ENCODE data around the gene PYCR2.
"Not testable (repeated sequence)": the region's sequence is repeated elsewhere in the genome, so short reads cannot be mapped to it uniquely, and the experiment has no call there.

PYCR2 gene

GRCh38 chr1:225937048-225937968 is 13.3 kb upstream of the PYCR2 start:
- no peak overlapping the region for H3K9ac ChIP-seq (ENCODE audit: low read depth, low read length)
- H3K9me3 ChIP-seq (ENCODE audit: control insufficient read depth, insufficient read depth, low read length), result no peaks in the 10 kb centered on the region
- peaks cover 16% of the 10 kb centered on the region for H3K4me1 ChIP-seq (ENCODE audit: insufficient read depth, low read length)
- H3K36me3 ChIP-seq (ENCODE audit: insufficient read depth, low read length), result no peaks in the 10 kb centered on the region

GRCh38 chr1:225936523-225936922 is 12.5 kb upstream of the PYCR2 start:
- H3K4me1 ChIP-seq (ENCODE audit: insufficient read depth, low read length), result peaks cover 10% of the 10 kb centered on the region
- no peak overlapping the region for H3K9ac ChIP-seq (ENCODE audit: low read depth, low read length)
- no peaks in the 10 kb centered on the region for H3K36me3 ChIP-seq (ENCODE audit: insufficient read depth, low read length)
- no peaks in the 10 kb centered on the region for H3K9me3 ChIP-seq (ENCODE audit: control insufficient read depth, insufficient read depth, low read length)

- not testable (repeated sequence) for H3K4me1 ChIP-seq (ENCODE audit: insufficient read depth, low read length); H3K9me3 ChIP-seq (ENCODE audit: control insufficient read depth, insufficient read depth, low read length); H3K36me3 ChIP-seq (ENCODE audit: insufficient read depth, low read length); H3K9ac ChIP-seq (ENCODE audit: low read depth, low read length)
Measured at GRCh38 chr1:225936086-225936485, 12.0 kb upstream of the PYCR2 start.

GRCh38 chr1:225934711-225935110 is 10.7 kb upstream of the PYCR2 start:
- no peaks in the 10 kb centered on the region for H3K9me3 ChIP-seq (ENCODE audit: control insufficient read depth, insufficient read depth, low read length)
- no peaks in the 10 kb centered on the region for H3K36me3 ChIP-seq (ENCODE audit: insufficient read depth, low read length)
- no peaks in the 10 kb centered on the region; the same call in 1 of the 2 replicates for H3K4me1 ChIP-seq (ENCODE audit: insufficient read depth, low read length)
- no peak overlapping the region for H3K9ac ChIP-seq (ENCODE audit: low read depth, low read length)

DNA sequence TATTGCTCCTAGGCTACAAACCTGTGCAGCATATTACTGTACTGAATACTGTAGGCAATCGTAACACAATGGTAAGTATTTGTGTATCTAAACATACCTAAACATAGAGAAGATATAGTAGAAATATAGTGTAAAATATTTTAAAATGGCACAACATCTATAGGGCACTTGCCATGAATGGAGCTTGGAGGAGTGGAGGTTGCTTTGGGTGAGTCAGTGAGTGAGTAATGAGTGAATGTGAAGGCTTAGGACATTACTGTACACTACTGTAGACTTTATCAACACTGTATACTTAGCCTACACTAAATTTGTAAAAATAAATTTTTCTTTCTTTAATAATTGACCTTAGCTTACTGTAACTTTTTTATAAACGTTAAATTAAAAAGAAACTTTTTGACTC is 9.0 kb upstream of the PYCR2 start:
- Histone ChIP-seq H3K36me3 (ENCODE audit: insufficient read depth, low read length) (no peaks in the 10 kb centered on the region), H3K4me1 (ENCODE audit: insufficient read depth, low read length) (no peaks in the 10 kb centered on the region; the same call in 1 of the 2 replicates), H3K9ac (ENCODE audit: low read depth, low read length) (no peak overlapping the region), H3K9me3 (ENCODE audit: control insufficient read depth, insufficient read depth, low read length) (no peaks in the 10 kb centered on the region)

DNA sequence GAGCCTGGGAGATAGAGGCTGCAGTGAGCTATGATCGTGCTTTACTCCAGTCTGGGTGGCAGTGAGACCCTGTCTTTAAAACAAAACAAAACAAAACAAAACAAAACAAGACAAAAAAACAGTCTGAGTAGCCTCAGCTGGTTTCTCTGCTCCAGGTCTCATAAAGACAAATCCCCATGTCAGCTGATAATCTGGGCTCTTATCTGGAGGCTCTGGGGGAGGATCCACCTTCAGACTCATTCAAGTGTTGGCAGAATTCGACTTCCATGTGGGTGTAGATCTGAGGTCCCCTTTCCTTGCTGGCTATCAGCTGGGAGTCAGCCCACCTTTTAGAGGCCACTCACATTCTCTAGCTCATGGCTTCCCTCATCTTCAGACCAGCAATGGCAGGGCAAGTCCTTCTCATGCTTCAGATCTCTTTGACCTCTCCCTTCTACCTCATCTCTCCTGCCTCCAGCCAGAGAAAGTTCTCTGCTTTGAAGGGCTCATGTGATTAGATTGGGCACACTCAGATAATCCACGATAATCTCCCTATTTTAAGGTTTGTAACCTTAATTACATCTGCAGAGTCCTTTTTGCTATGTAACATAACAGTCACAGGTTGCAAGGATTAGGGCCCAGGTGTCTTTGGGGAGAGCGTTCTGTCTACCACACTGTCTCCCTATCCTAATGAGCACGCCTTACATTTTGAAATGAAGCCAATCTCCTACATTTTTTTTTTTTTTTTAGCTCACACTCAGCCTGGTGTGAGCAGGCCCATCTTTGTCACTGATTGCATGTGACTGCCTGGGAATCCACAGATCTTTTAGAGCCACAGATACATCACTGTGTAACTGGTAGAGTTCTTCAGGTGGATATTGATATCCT is 7.5 kb upstream of the PYCR2 start:
- Histone ChIP-seq H3K9me3 (ENCODE audit: control insufficient read depth, insufficient read depth, low read length) (no peaks in the 10 kb centered on the region), H3K9ac (ENCODE audit: low read depth, low read length) (no peak overlapping the region), H3K36me3 (ENCODE audit: insufficient read depth, low read length) (no peaks in the 10 kb centered on the region), H3K4me1 (ENCODE audit: insufficient read depth, low read length) (no peaks in the 10 kb centered on the region; the same call in 1 of the 2 replicates)

DNA sequence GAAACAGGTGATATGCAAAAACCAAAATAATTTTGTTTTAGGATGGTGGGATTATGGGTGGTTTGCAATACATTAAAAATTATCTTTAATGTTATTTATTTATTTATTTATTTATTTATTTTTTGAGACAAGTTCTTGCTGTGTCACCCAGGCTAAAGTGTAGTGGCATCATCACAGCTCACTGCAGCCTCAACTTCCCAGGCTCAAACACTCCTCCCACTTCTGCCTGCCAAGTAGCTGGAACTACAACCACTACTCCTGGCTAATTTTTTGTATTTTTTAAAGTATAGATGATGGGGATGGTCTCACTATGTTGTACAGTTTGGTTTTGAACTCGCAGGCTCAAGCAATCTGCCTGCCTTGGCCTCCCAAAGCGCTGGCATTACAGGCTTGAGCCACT is 6.5 kb upstream of the PYCR2 start:
- Histone ChIP-seq H3K9me3 (ENCODE audit: control insufficient read depth, insufficient read depth, low read length) (no peaks in the 10 kb centered on the region), H3K36me3 (ENCODE audit: insufficient read depth, low read length) (no peaks in the 10 kb centered on the region), H3K4me1 (ENCODE audit: insufficient read depth, low read length) (no peaks in the 10 kb centered on the region), H3K9ac (ENCODE audit: low read depth, low read length) (no peak overlapping the region)

DNA sequence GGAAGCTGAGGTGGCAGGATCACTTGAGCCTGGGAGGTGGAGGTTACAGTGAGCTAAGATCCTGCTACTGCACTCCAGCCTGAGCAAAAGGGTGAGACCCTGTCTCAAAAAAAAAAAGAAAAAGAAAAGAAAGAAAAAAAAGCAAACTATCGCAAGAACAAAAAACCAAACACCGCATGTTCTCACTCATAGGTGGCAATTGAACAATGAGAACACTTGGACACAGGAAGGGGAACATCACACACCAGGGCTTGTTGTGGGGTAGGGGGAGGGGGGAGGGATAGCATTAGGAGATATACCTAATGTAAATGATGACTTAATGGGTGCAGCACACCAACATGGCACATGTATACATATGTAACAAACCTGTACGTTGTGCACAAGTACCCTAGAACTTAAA is 5.4 kb upstream of the PYCR2 start:
- not testable (repeated sequence) for H3K36me3 ChIP-seq (ENCODE audit: insufficient read depth, low read length); H3K9ac ChIP-seq (ENCODE audit: low read depth, low read length); H3K4me1 ChIP-seq (ENCODE audit: insufficient read depth, low read length); H3K9me3 ChIP-seq (ENCODE audit: control insufficient read depth, insufficient read depth, low read length)

- no peak overlapping the region for H3K9ac ChIP-seq (ENCODE audit: low read depth, low read length)
- H3K36me3 ChIP-seq (ENCODE audit: insufficient read depth, low read length), result no peaks in the 10 kb centered on the region
- no peaks in the 10 kb centered on the region for H3K4me1 ChIP-seq (ENCODE audit: insufficient read depth, low read length)
- H3K9me3 ChIP-seq (ENCODE audit: control insufficient read depth, insufficient read depth, low read length), result no peaks in the 10 kb centered on the region
Measured at GRCh38 chr1:225928186-225929175, 4.4 kb upstream of the PYCR2 start.

GRCh38 chr1:225926551-225927113 is 2.6 kb upstream of the PYCR2 start:
- Histone ChIP-seq H3K9me3 (ENCODE audit: control insufficient read depth, insufficient read depth, low read length) (no peaks in the 10 kb centered on the region), H3K36me3 (ENCODE audit: insufficient read depth, low read length) (peaks cover 7% of the 10 kb centered on the region), H3K4me1 (ENCODE audit: insufficient read depth, low read length) (peaks cover 6% of the 10 kb centered on the region; the same call in 1 of the 2 replicates), H3K9ac (ENCODE audit: low read depth, low read length) (no peak overlapping the region)

GRCh38 chr1:225923381-225923691 is 714 bp downstream of the PYCR2 start:
- H3K36me3 ChIP-seq (ENCODE audit: insufficient read depth, low read length), result peaks cover 19% of the 10 kb centered on the region
- no peaks in the 10 kb centered on the region for H3K9me3 ChIP-seq (ENCODE audit: control insufficient read depth, insufficient read depth, low read length)
- peak overlapping the region; percentile 100 for H3K9ac ChIP-seq (ENCODE audit: low read depth, low read length)
- H3K4me1 ChIP-seq (ENCODE audit: insufficient read depth, low read length), result peaks cover 6% of the 10 kb centered on the region; the same call in 1 of the 2 replicates

GRCh38 chr1:225921734-225922709 is 2.0 kb downstream of the PYCR2 start:
- Histone ChIP-seq H3K36me3 (ENCODE audit: insufficient read depth, low read length) (peaks cover 19% of the 10 kb centered on the region), H3K9ac (ENCODE audit: low read depth, low read length) (no peak overlapping the region), H3K9me3 (ENCODE audit: control insufficient read depth, insufficient read depth, low read length) (no peaks in the 10 kb centered on the region), H3K4me1 (ENCODE audit: insufficient read depth, low read length) (peaks cover 6% of the 10 kb centered on the region; the same call in 1 of the 2 replicates)

GRCh38 chr1:225919906-225920305 is 4.1 kb downstream of the PYCR2 start:
- H3K9me3 ChIP-seq (ENCODE audit: control insufficient read depth, insufficient read depth, low read length), result no peaks in the 10 kb centered on the region
- no peak overlapping the region for H3K9ac ChIP-seq (ENCODE audit: low read depth, low read length)
- H3K36me3 ChIP-seq (ENCODE audit: insufficient read depth, low read length), result peaks cover 19% of the 10 kb centered on the region

More at GRCh38 chr1:225919906-225920305, 4.1 kb downstream of the PYCR2 start:
- H3K4me1 ChIP-seq (ENCODE audit: insufficient read depth, low read length), result peaks cover 6% of the 10 kb centered on the region; the same call in 1 of the 2 replicates
